Prostate gland (tissue), 2 donors: Measurements from ENCODE around the gene TNS1. TPM values are rescaled to one million over a fixed set of nuclear protein-coding genes. Genes with fewer than 3 reads are reported as not detected.

Experiments used
- DNase-seq: peaks from one replicate; pipeline ENCODE4 v3.0.0-alpha.2; 2019; ENCODE audit warnings: low spot score
- H3K27ac ChIP-seq, 2 donors: fragments of 200-600 bp; sonication (generic); 2 replicates each; pipeline ENCODE4 v1.5.1; 2017 to 2019
- H3K27me3 ChIP-seq: fragments of 200-600 bp; sonication (generic); replicated peaks from 2 replicates; pipeline ENCODE4 v1.5.1; 2019; ENCODE audit not compliant: insufficient read depth
- H3K36me3 ChIP-seq, 2 donors: fragments of 200-600 bp; sonication (generic); 1 replicate in 1 of 2; 2 replicates in 1 of 2; pipeline versions ENCODE4 v1.5.1 to v1.8.1; 2017 to 2019
- H3K4me1 ChIP-seq: fragments of 200-600 bp; sonication (generic); replicated peaks from 2 replicates; pipeline ENCODE4 v1.5.1; 2019
- H3K4me3 ChIP-seq, 2 donors: fragments of 200-600 bp; sonication (generic); 2 replicates each; pipeline ENCODE4 v1.5.1; 2017 to 2019
- H3K9me3 ChIP-seq: fragments of 200-600 bp; sonication (generic); 2 replicates; pipeline ENCODE4 v1.5.1; 2017
- CTCF ChIP-seq, 4 experiments: fragments of 200-600 bp in 2 of 4; fragments of 450-650 bp in 2 of 4; sonication (generic) in 2 of 4; IDR thresholded peaks; 1 replicate in 3 of 4; 2 replicates in 1 of 4; pipeline ENCODE4 v1.5.1; 2016 to 2019; ENCODE audit warnings: antibody characterized with exemption in 4 of 4, mild to moderate bottlenecking in 2 of 4, moderate library complexity in 2 of 4
- POLR2A ChIP-seq: fragments of 450-650 bp; IDR thresholded peaks from one replicate; pipeline ENCODE4 v1.6.1; 2016; ENCODE audit warnings: antibody characterized with exemption, mild to moderate bottlenecking
- POLR2AphosphoS5 ChIP-seq: sonication (generic); formaldehyde crosslinking; IDR thresholded peaks from one replicate; pipeline ENCODE4 v1.6.1; 2017; ENCODE audit warnings: antibody characterized with exemption
- WGBS: methylation state at CpG from one replicate; pipeline ENCODE4 v1.1.5; 2018; 5-methylcytosine and 5-hydroxymethylcytosine counted together
- intact Hi-C: fragments of 100-400 bp; cut with DNase I; formaldehyde crosslinking; loops from one replicate; pipeline ENCODE4 v1.14.2; 2022
- total RNA-seq, 2 donors: library from RNA; depleted of rRNA; stranded (reverse); fragments of >200 nt; gene quantifications; one replicate each; pipeline ENCODE4 v1.1.0, GENCODE V29; 2016

TNS1 gene
- total RNA-seq, 2 donors from 2014 or later, result 238 to 659 TPM

GRCh38 chr2:217776631-217777030 lies 226.2 kb downstream of the TNS1 start:
- Histone ChIP-seq H3K36me3 (no peaks in the 10 kb centered on the region), H3K27me3 (no peaks in the 10 kb centered on the region), H3K9me3 (no peaks in the 10 kb centered on the region), H3K27ac (no peak overlapping the region), H3K4me3 (no peak overlapping the region), H3K4me1 (no peaks in the 10 kb centered on the region)
- intact Hi-C loops, result no loop called here
- TF ChIP-seq POLR2A, result no peak
- no peak for TF ChIP-seq POLR2AphosphoS5
- no peak for TF ChIP-seq CTCF (IDR thresholded peaks at IDR 0.05)
- no peak for DNase-seq

- no peak for DNase-seq
- Histone ChIP-seq H3K36me3 (no peaks in the 10 kb centered on the region), H3K27me3 (no peaks in the 10 kb centered on the region), H3K9me3 (no peaks in the 10 kb centered on the region), H3K4me1 (no peaks in the 10 kb centered on the region), H3K27ac (no peak overlapping the region), H3K4me3 (no peak overlapping the region)
- intact Hi-C loops, result no loop called here
- no peak for TF ChIP-seq POLR2AphosphoS5
- TF ChIP-seq CTCF (IDR thresholded peaks at IDR 0.05), result no peak
- no peak for TF ChIP-seq POLR2A
- 35% methylated on average over 4 of the region's 4 CpGs for WGBS
Measured at GRCh38 chr2:217775920-217776503, 226.8 kb downstream of the TNS1 start.

- Histone ChIP-seq H3K27me3 (no peaks in the 10 kb centered on the region), H3K27ac (no peak overlapping the region), H3K4me3 (no peak overlapping the region), H3K4me1 (no peaks in the 10 kb centered on the region), H3K36me3 (no peaks in the 10 kb centered on the region), H3K9me3 (no peaks in the 10 kb centered on the region)
- intact Hi-C loops, result no loop called here
- TF ChIP-seq POLR2A (no peak), CTCF (IDR thresholded peaks at IDR 0.05) (no peak), POLR2AphosphoS5 (no peak)
- WGBS, result 88% methylated on average over 3 of the region's 3 CpGs
- no peak for DNase-seq
Measured at GRCh38 chr2:217774232-217774631, 228.6 kb downstream of the TNS1 start.

- Histone ChIP-seq H3K4me3 (no peak overlapping the region), H3K4me1 (no peaks in the 10 kb centered on the region), H3K27me3 (no peaks in the 10 kb centered on the region), H3K9me3 (no peaks in the 10 kb centered on the region), H3K27ac (no peak overlapping the region), H3K36me3 (no peaks in the 10 kb centered on the region)
- no peak for DNase-seq
- TF ChIP-seq POLR2A (no peak), CTCF (IDR thresholded peaks at IDR 0.05) (no peak), POLR2AphosphoS5 (no peak)
- intact Hi-C loops, result no loop called here
Measured at GRCh38 chr2:217773539-217773938, 229.3 kb downstream of the TNS1 start.

- Histone ChIP-seq H3K36me3 (no peaks in the 10 kb centered on the region), H3K4me1 (no peaks in the 10 kb centered on the region), H3K4me3 (no peak overlapping the region), H3K27me3 (no peaks in the 10 kb centered on the region), H3K27ac (no peak overlapping the region), H3K9me3 (no peaks in the 10 kb centered on the region)
- intact Hi-C loops, result no loop called here
- WGBS, result 93% methylated on average over 4 of the region's 4 CpGs
- TF ChIP-seq POLR2AphosphoS5, result no peak
- TF ChIP-seq POLR2A, result no peak
- no peak for TF ChIP-seq CTCF (IDR thresholded peaks at IDR 0.05)
- DNase-seq, result no peak
Measured at GRCh38 chr2:217766356-217766755, 236.4 kb downstream of the TNS1 start.
